T-helper 17 cell (primary cell): Measurements from ENCODE around the gene TMCO6. TPM values are rescaled to one million over a fixed set of nuclear protein-coding genes. Genes with fewer than 3 reads are reported as not detected.
"Not testable (repeated sequence)": the region's sequence is repeated elsewhere in the genome, so short reads cannot be mapped to it uniquely, and the experiment has no call there.

Experiments
- ATAC-seq: fragments of 150-1000 bp; cut with Tn5 transposase; 2 replicates; pipeline ENCODE4 v1.10.0; 2021; ENCODE audit warnings: mild to moderate bottlenecking, moderate library complexity
- DNase-seq, 3 donors: peaks; one replicate each; pipeline versions ENCODE4 v3.0.0 to v3.0.0-alpha.2; 2020 to 2021
- H3K9me3 ChIP-seq: one replicate; pipeline ENCODE4 v1.7.0; 2013; ENCODE audit warnings: low read length, mild to moderate bottlenecking; ENCODE audit not compliant: control insufficient read depth, poor library complexity, severe bottlenecking
- H3K27ac Mint-ChIP-seq: one replicate; pipeline ENCODE4 v1.8.0; 2022; ENCODE audit warnings: mild to moderate bottlenecking, moderate library complexity, mixed read lengths
- H3K27me3 Mint-ChIP-seq: one replicate; pipeline ENCODE4 v1.8.0; 2022; ENCODE audit warnings: mixed read lengths
- H3K36me3 Mint-ChIP-seq: one replicate; pipeline ENCODE4 v1.8.0; 2022; ENCODE audit warnings: low read depth, mixed read lengths
- H3K4me1 Mint-ChIP-seq: one replicate; pipeline ENCODE4 v1.8.0; 2022; ENCODE audit warnings: mild to moderate bottlenecking, mixed read lengths
- H3K4me3 Mint-ChIP-seq: one replicate; pipeline ENCODE4 v1.8.0; 2022; ENCODE audit warnings: mild to moderate bottlenecking, moderate library complexity, mixed read lengths
- total RNA-seq, 4 donors: library from RNA in 2 of 4; stranded (reverse) in 2 of 4; gene quantifications; one replicate each; pipeline ENCODE4 v1.2.3 and lab custom pipeline; 2022 to 2026

Gene TMCO6
- total RNA-seq, 2 donors from 2014 or later, result 18.3 to 23.1 TPM

GRCh38 chr5:140633021-140633471 lies 6.2 kb upstream of the TMCO6 start, which contains the start of gene CD14:
Gene CD14, minus strand, starts transcription at chr5:140633175. Its CDS starts 104 bp downstream, at chr5:140633071.
- H3K36me3 Mint-ChIP-seq, result peaks cover 3% of the 10 kb centered on the region
- ATAC-seq (peak; percentile 15), DNase-seq (no peak)
- no peaks in the 10 kb centered on the region for H3K9me3 ChIP-seq
- peaks cover 28% of the 10 kb centered on the region for H3K4me1 Mint-ChIP-seq
- H3K27ac Mint-ChIP-seq, result peak within 1 kb of the TSS; percentile 86
- H3K27me3 Mint-ChIP-seq, result peaks cover 10% of the 10 kb centered on the region
- H3K4me3 Mint-ChIP-seq, result peak within 1 kb of the TSS; percentile 92

GRCh38 chr5:140633501-140633900 lies 5.8 kb upstream of the TMCO6 start:
- peak overlapping the region; percentile 86 for H3K27ac Mint-ChIP-seq

GRCh38 chr5:140634103-140634502 lies 5.1 kb upstream of the TMCO6 start:
- H3K4me3 Mint-ChIP-seq, result no peak overlapping the region
- H3K27me3 Mint-ChIP-seq, result peaks cover 6% of the 10 kb centered on the region
- DNase-seq, result no peak
- H3K4me1 Mint-ChIP-seq, result peaks cover 36% of the 10 kb centered on the region
- ATAC-seq, result no peak
- peaks cover 3% of the 10 kb centered on the region for H3K36me3 Mint-ChIP-seq
- H3K9me3 ChIP-seq, result no peaks in the 10 kb centered on the region
- H3K27ac Mint-ChIP-seq, result peak overlapping the region; percentile 11

More at GRCh38 chr5:140633501-140633900, 5.8 kb upstream of the TMCO6 start:
- Mint-ChIP-seq H3K4me3 (peak overlapping the region; percentile 92), H3K27me3 (peaks cover 7% of the 10 kb centered on the region), H3K4me1 (peaks cover 30% of the 10 kb centered on the region), H3K36me3 (peaks cover 3% of the 10 kb centered on the region)
- no peak for ATAC-seq
- H3K9me3 ChIP-seq, result no peaks in the 10 kb centered on the region
- no peak for DNase-seq

GRCh38 chr5:140635291-140636257 lies 3.7 kb upstream of the TMCO6 start:
- Mint-ChIP-seq H3K36me3 (peaks cover 3% of the 10 kb centered on the region), H3K4me3 (no peak overlapping the region), H3K27me3 (peaks cover 6% of the 10 kb centered on the region), H3K27ac (peak overlapping the region; percentile 11), H3K4me1 (peaks cover 42% of the 10 kb centered on the region)
- DNase-seq (no peak), ATAC-seq (no peak)
- no peaks in the 10 kb centered on the region for H3K9me3 ChIP-seq

- Mint-ChIP-seq H3K36me3 (no peaks in the 10 kb centered on the region), H3K27me3 (no peaks in the 10 kb centered on the region), H3K27ac (peak overlapping the region; percentile 57), H3K4me1 (peaks cover 43% of the 10 kb centered on the region), H3K4me3 (peak overlapping the region; percentile 67)
- no peak for DNase-seq
- ATAC-seq, result no peak
- H3K9me3 ChIP-seq, result no peaks in the 10 kb centered on the region
Observed at GRCh38 chr5:140637371-140638100, 1.7 kb upstream of the TMCO6 start.

GRCh38 chr5:140638898-140639147 lies 428 bp upstream of the TMCO6 start:
- not testable (repeated sequence) for H3K27me3 Mint-ChIP-seq, H3K36me3 Mint-ChIP-seq, DNase-seq, H3K9me3 ChIP-seq
- peak overlapping the region; percentile 97 for H3K27ac Mint-ChIP-seq
- H3K4me3 Mint-ChIP-seq, result peak overlapping the region; percentile 94
- peaks cover 34% of the 10 kb centered on the region for H3K4me1 Mint-ChIP-seq
- peak; percentile 1 for ATAC-seq

GRCh38 chr5:140641716-140642115 lies 2.5 kb downstream of the TMCO6 start:
- no peak overlapping the region for H3K4me3 Mint-ChIP-seq
- DNase-seq, result no peak
- H3K27ac Mint-ChIP-seq, result peak overlapping the region; percentile 77
- no peaks in the 10 kb centered on the region for H3K36me3 Mint-ChIP-seq
- no peak for ATAC-seq
- peaks cover 40% of the 10 kb centered on the region for H3K4me1 Mint-ChIP-seq
- H3K27me3 Mint-ChIP-seq, result no peaks in the 10 kb centered on the region
- H3K9me3 ChIP-seq, result no peaks in the 10 kb centered on the region

GRCh38 chr5:140642718-140643117 lies 3.5 kb downstream of the TMCO6 start:
- peaks cover under 1% of the 10 kb centered on the region for H3K36me3 Mint-ChIP-seq
- ATAC-seq, result no peak
- peak overlapping the region; percentile 29 for H3K27ac Mint-ChIP-seq

GRCh38 chr5:140647042-140647419 lies 7.8 kb downstream of the TMCO6 start:
- H3K9me3 ChIP-seq, result no peaks in the 10 kb centered on the region
- ATAC-seq (no peak), DNase-seq (no peak)
- H3K4me1 Mint-ChIP-seq, result peaks cover 33% of the 10 kb centered on the region
- peaks cover 7% of the 10 kb centered on the region for H3K36me3 Mint-ChIP-seq
- H3K27ac Mint-ChIP-seq, result peak overlapping the region; percentile 99
- no peaks in the 10 kb centered on the region for H3K27me3 Mint-ChIP-seq
- peak overlapping the region; percentile 99 for H3K4me3 Mint-ChIP-seq

More at GRCh38 chr5:140642718-140643117, 3.5 kb downstream of the TMCO6 start:
- DNase-seq, result no peak
- peak overlapping the region; percentile 7 for H3K4me3 Mint-ChIP-seq
- no peaks in the 10 kb centered on the region for H3K27me3 Mint-ChIP-seq
- H3K4me1 Mint-ChIP-seq, result peaks cover 40% of the 10 kb centered on the region
- H3K9me3 ChIP-seq, result no peaks in the 10 kb centered on the region

- H3K36me3 Mint-ChIP-seq, result peaks cover 14% of the 10 kb centered on the region
- peaks cover 12% of the 10 kb centered on the region for H3K4me1 Mint-ChIP-seq
- ATAC-seq (no peak), DNase-seq (no peak)
- H3K27me3 Mint-ChIP-seq, result no peaks in the 10 kb centered on the region
- peak overlapping the region; percentile 78 for H3K27ac Mint-ChIP-seq
- H3K4me3 Mint-ChIP-seq, result no peak overlapping the region
- no peaks in the 10 kb centered on the region for H3K9me3 ChIP-seq
Observed at GRCh38 chr5:140658870-140659269, 19.6 kb downstream of the TMCO6 start.

- Mint-ChIP-seq H3K4me1 (peaks cover 15% of the 10 kb centered on the region), H3K27ac (peak overlapping the region; percentile 3)
- H3K4me3 Mint-ChIP-seq, result not testable (repeated sequence)
Observed at GRCh38 chr5:140660371-140660770, 21.1 kb downstream of the TMCO6 start.

GRCh38 chr5:140664030-140664358 lies 24.7 kb downstream of the TMCO6 start:
- Mint-ChIP-seq H3K27ac (peak overlapping the region; percentile 96), H3K4me1 (peaks cover 27% of the 10 kb centered on the region), H3K27me3 (no peaks in the 10 kb centered on the region), H3K36me3 (peaks cover 10% of the 10 kb centered on the region), H3K4me3 (peak overlapping the region; percentile 99)
- ATAC-seq (no peak), DNase-seq (no peak)
- H3K9me3 ChIP-seq, result no peaks in the 10 kb centered on the region

More at GRCh38 chr5:140660371-140660770, 21.1 kb downstream of the TMCO6 start:
- H3K36me3 Mint-ChIP-seq, result peaks cover 15% of the 10 kb centered on the region
- H3K27me3 Mint-ChIP-seq, H3K9me3 ChIP-seq, ATAC-seq, DNase-seq: not testable (repeated sequence)

GRCh38 chr5:140664359-140665119 lies 25.3 kb downstream of the TMCO6 start, which contains the start of gene WDR55:
Gene WDR55, plus strand, starts transcription at chr5:140664904. Its CDS starts 9 bp downstream, at chr5:140664913.
- ATAC-seq (peak; percentile 93), DNase-seq (peak; percentile 91 to 96 (median 94))
- peaks cover 27% of the 10 kb centered on the region for H3K4me1 Mint-ChIP-seq
- peak within 1 kb of the TSS; percentile 96 for H3K27ac Mint-ChIP-seq
- no peaks in the 10 kb centered on the region for H3K9me3 ChIP-seq
- H3K4me3 Mint-ChIP-seq, result peak within 1 kb of the TSS; percentile 99
- H3K36me3 Mint-ChIP-seq, result peaks cover 10% of the 10 kb centered on the region
- H3K27me3 Mint-ChIP-seq, result no peaks in the 10 kb centered on the region
